ENCODE results near the gene PITX1.
"Not testable (repeated sequence)": the region's sequence is repeated elsewhere in the genome, so short reads cannot be mapped to it uniquely, and the experiment has no call there.

Gene PITX1

GRCh38 chr5:135008556-135008955 lies 25.5 kb downstream of the PITX1 start:
- DNase-seq = no peak

DNA sequence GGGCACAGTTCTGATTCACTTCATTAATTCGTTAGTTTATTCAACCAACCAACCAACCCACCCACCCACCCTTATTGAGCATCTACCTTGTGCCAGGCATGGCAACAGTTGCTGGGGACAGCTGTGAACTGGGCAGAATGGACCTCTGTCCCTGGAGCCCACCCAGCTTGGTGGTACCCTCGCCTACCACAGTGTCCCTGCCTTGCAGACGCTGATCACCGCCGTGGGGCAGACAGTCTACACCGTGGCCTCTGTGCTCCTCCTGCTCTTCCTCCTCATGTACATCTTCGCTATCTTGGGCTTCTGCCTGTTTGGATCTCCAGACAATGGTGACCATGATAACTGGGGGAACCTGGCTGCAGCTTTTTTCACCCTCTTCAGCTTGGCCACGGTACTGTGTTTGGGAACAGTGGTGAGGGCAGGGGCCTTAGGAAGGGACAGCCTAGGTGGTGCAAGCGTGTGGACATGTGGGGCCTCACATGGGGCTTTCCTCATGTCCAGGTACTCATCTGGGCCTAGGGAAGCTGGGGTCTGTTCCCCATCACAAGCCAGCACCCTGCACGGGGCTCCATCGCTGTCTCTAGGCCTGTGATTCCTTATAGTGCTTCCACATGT lies 26.2 kb downstream of the PITX1 start:
- DNase-seq = no peak

DNA sequence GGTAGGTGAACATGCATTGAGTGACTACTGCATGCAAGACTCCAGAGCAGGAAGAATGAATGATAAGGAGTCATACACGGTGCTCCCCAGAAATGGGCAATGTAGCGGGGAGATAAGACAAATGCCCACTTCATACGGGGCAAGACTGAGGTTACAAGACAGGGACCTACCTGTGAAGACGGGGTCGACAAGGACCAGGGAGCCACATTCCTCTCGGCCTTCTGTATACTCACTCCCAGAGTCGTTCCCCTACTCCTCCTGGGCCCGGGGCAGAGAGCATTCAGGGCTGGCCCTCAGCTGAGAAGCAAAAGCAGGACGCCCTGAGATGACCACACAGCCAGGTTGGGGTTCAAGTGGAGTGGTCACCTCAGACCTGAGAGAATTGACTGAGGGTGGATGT lies 26.7 kb downstream of the PITX1 start:
- DNase-seq = no peak

DNA sequence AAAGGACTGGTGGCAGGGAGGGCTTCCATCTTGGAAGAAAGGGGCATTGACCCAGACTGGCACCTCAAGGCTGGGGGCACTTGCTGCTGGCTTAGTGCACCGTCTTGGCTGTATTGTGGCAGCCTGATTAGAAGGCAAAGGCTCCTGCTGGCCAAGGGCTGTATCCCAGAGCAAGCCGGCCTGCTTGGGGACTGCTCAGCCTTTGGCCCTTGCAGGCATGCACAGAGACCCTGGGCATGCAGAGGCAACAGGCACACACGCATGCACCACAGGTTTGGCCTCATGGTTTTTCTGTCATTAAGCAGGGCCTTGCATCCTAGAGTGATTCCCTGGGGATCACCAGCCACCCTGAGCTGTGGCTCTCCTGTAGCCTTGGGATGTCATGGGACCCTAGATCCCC lies 29.0 kb downstream of the PITX1 start:
- no peak for DNase-seq

- no peak for DNase-seq
Observed at GRCh38 chr5:135004376-135004775, 29.7 kb downstream of the PITX1 start.

DNA sequence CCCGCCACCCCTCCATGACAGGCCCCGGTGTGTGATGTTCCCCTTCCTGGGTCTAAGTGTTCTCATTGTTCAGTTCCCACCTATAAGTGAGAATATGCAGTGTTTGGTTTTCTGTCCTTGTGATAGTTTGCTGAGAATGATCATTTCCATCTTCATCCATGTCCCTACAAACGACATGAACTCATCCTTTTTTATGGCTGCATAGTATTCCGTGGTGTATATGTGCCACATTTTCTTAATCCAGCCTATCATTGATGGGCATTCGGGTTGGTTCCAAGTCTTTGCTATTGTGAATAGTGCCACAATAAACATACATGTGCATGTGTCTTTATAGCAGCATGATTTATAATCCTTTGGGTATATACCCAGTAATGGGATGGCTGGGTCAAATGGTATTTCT lies 36.0 kb downstream of the PITX1 start:
- not testable (repeated sequence) for DNase-seq

GRCh38 chr5:134997015-134997414 lies 37.0 kb downstream of the PITX1 start:
- no peak for DNase-seq

GRCh38 chr5:134995850-134996402 lies 38.1 kb downstream of the PITX1 start:
- DNase-seq = no peak

- no peak for DNase-seq
Observed at GRCh38 chr5:134994560-134995156, 39.4 kb downstream of the PITX1 start.

DNA sequence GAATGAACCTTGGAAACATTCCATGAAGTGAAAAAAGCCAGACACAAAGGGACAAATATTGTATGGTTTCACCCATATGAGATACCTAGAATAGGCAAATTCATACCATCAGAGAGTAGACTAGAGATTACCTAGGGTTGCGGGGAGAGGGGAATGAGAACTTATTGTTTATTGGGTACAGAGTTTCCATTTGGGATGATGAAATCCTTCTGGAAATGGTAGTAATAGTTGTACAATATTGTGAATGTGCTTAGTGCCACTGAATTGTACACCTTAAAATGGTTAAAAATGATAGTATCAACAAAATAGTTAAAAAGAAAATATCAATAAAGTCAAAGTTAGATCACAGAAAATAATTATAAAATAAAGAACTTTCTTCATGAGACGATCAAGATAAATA lies 40.9 kb downstream of the PITX1 start:
- DNase-seq = no peak

GRCh38 chr5:134992148-134992547 lies 41.9 kb downstream of the PITX1 start:
- DNase-seq = no peak

GRCh38 chr5:134990183-134990582 lies 43.8 kb downstream of the PITX1 start:
- DNase-seq = not testable (repeated sequence)

DNA sequence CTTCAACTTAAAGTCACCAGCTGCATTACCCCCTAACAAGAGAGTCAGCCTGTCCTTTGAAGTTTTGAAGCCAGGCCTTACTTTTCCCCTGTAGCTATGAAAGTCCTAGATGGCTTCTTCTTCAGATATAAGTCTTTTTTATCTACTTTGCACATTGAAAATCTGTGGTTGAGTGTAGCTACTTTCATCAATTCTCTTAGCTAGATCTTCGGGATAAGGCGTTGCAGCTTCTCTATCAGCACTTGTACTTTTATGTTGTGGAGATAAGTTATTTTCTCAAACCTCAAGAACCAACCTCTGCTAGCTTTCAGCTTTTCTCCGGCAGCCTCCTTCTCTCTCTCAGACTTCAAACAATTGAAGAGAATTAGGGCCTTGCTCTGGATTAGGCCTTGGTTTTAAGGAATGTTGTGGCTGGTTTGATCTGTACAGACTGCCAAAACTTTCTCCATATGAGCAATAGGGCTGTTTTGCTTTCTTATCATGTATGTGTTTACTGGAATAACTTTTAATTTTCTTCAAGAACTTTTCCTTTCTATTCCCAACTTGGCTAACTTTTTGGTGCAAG lies 44.7 kb downstream of the PITX1 start:
- DNase-seq = no peak

DNA sequence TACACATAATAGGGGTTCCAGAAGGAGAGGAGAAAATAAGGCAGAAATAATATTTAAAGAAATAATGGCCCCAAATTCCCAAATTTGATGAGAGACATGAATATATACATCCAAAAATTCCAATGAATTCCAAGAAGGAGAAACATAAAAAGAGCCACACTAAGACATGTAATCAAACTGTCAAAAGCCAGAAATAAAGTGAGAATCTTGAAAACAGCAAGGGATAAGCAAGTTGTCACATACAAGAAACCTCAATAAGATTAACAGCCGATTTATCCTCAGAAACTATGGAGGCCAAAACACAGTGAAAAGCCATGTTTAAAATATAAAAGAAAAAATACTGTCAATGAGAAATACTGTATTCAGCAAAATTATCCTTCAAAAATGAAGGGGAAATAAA lies 51.8 kb downstream of the PITX1 start:
- DNase-seq = no peak

DNA sequence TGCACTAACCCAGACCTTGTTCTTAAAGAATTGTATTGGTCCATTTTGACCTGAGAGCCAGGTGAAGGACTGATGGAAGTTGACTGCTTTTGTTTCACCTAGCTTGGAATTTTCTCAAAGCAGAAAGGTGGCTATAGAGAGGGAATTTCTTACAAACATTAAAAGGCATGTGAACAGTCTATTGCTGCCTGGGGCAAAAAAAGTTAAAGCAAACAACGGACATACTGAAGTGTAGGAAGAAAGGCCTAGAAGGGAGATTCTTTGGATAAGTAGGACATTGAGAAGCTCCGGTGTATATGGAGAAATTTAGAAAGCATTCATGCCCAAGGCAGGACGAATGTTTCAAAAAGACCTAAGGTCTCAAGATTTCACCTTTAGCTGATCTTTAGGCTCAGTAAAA lies 54.6 kb downstream of the PITX1 start:
- DNase-seq = no peak

Measured in retina (tissue), 1 donor.